Mesothelial cell of epicardium (in vitro differentiated cells): ENCODE data around the gene LRP6. TPM values are rescaled to one million over a fixed set of nuclear protein-coding genes. Genes with fewer than 3 reads are reported as not detected.

Experiments
- DNase-seq, 2 experiments: peaks; one replicate each; pipeline ENCODE4 v3.0.0; 2021; ENCODE audit warnings: low spot score in 2 of 2; ENCODE audit not compliant: unreplicated experiment in 2 of 2
- H3K27ac Mint-ChIP-seq: 2 replicates; pipeline ENCODE4 v1.8.0; 2021; ENCODE audit warnings: mixed read lengths
- H3K27me3 Mint-ChIP-seq: 2 replicates; pipeline ENCODE4 v1.8.0; 2021; ENCODE audit warnings: low read depth, mixed read lengths
- H3K36me3 Mint-ChIP-seq: 2 replicates; pipeline ENCODE4 v1.8.0; 2021; ENCODE audit warnings: mixed read lengths
- H3K4me1 Mint-ChIP-seq: 2 replicates; pipeline ENCODE4 v1.8.0; 2021; ENCODE audit warnings: mixed read lengths
- H3K4me3 Mint-ChIP-seq: 2 replicates; pipeline ENCODE4 v1.8.0; 2021; ENCODE audit warnings: mild to moderate bottlenecking, moderate library complexity, mixed read lengths
- H3K9me3 Mint-ChIP-seq: 2 replicates; pipeline ENCODE4 v1.8.0; 2021; ENCODE audit warnings: mixed read lengths
- CTCF ChIP-seq: fragments of 200-600 bp; sonication (generic); IDR thresholded peaks from one replicate; pipeline ENCODE4 v1.5.0; 2021; ENCODE audit warnings: antibody characterized with exemption; ENCODE audit not compliant: unreplicated experiment
- total RNA-seq: library from RNA; stranded (reverse); gene quantifications from 3 replicates; pipeline ENCODE4 v1.2.1, GENCODE V29; 2021

Gene LRP6
- total RNA-seq, 1 donor from 2014 or later, result 72.9 TPM

- no peak for TF ChIP-seq CTCF
- H3K36me3 Mint-ChIP-seq, result peaks cover 1% of the 10 kb centered on the region
- no peaks in the 10 kb centered on the region for H3K27me3 Mint-ChIP-seq
- no peak for DNase-seq
- H3K4me1 Mint-ChIP-seq, result peaks cover 9% of the 10 kb centered on the region
- no peak overlapping the region for H3K27ac Mint-ChIP-seq
- H3K9me3 Mint-ChIP-seq, result no peaks in the 10 kb centered on the region
- no peak overlapping the region for H3K4me3 Mint-ChIP-seq
These were observed 171.8 kb downstream of the LRP6 start for GRCh38 chr12:12095021-12095420.

DNA sequence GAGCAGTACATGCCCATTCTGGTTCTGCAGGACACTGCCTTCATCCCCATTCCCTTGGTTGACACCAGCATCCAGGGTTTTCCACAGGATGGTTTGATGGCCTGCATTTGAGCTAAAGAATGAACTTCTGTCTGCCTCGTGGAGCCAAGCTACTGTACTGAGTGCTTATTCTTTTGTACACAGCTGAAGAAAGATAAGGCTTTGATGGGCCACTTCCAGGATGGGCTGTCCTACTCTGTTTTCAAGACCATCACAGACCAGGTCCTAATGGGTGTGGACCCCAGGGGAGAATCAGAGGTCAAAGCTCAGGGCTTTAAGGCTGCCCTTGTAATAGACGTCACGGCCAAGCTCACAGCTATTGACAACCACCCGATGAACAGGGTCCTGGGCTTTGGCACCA lies 172.4 kb downstream of the LRP6 start:
- no peaks in the 10 kb centered on the region for H3K27me3 Mint-ChIP-seq
- TF ChIP-seq CTCF, result no peak
- H3K9me3 Mint-ChIP-seq, result no peaks in the 10 kb centered on the region
- H3K4me3 Mint-ChIP-seq, result no peak overlapping the region
- no peak overlapping the region for H3K27ac Mint-ChIP-seq
- H3K36me3 Mint-ChIP-seq, result peaks cover 1% of the 10 kb centered on the region
- peaks cover 9% of the 10 kb centered on the region for H3K4me1 Mint-ChIP-seq
- DNase-seq, result no peak

DNA sequence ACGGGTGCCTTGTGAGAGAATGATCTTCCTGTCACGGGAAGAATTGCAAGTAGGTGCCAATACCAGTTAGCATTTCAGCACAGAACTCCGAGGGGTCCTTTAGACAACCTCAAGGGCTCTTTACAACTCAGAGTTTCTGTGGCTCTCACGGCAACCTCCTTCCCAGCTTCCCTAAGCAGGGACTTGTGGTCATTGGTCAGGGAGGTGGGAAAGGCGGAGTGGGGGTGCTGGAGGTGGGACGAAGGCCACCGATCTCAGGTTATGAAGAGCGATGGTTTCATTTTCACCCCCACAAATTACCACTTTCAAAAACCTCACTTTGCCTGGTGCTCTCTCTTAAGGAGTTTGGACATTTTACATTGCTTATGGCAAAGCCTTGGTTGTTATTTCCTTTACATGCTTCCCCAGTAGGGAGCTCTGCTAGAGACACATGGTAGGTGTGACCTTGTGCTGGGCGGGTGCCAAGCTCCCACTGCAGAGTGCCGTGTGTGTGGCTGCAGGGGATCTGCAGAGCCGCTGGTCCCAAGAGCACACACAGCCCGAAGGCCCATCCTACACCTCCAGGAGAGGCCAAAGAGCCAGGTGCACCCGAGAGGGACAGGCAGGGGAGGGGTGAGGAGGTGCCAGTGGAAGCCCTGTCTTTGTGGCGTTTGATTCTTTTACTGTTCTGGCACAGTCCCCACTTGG lies 174.7 kb downstream of the LRP6 start:
- Mint-ChIP-seq H3K27me3 (no peaks in the 10 kb centered on the region), H3K4me3 (no peak overlapping the region)
- DNase-seq, result no peak

GRCh38 chr12:12091071-12091470 lies 175.8 kb downstream of the LRP6 start:
- H3K27me3 Mint-ChIP-seq, result no peaks in the 10 kb centered on the region
- peaks cover 1% of the 10 kb centered on the region for H3K36me3 Mint-ChIP-seq
- H3K4me1 Mint-ChIP-seq, result peaks cover 11% of the 10 kb centered on the region
- DNase-seq, result no peak
- no peak overlapping the region for H3K27ac Mint-ChIP-seq
- no peak overlapping the region for H3K4me3 Mint-ChIP-seq
- H3K9me3 Mint-ChIP-seq, result no peaks in the 10 kb centered on the region
- TF ChIP-seq CTCF, result no peak

More for the DNA sequence above, 174.7 kb downstream of the LRP6 start:
- no peak overlapping the region for H3K27ac Mint-ChIP-seq
- H3K9me3 Mint-ChIP-seq, result no peaks in the 10 kb centered on the region
- peaks cover 1% of the 10 kb centered on the region for H3K36me3 Mint-ChIP-seq
- TF ChIP-seq CTCF, result no peak
- H3K4me1 Mint-ChIP-seq, result peaks cover 4% of the 10 kb centered on the region

GRCh38 chr12:12088761-12089160 lies 178.1 kb downstream of the LRP6 start:
- Mint-ChIP-seq H3K4me3 (no peak overlapping the region), H3K4me1 (peaks cover 11% of the 10 kb centered on the region), H3K27me3 (no peaks in the 10 kb centered on the region)

More at GRCh38 chr12:12088761-12089160, 178.1 kb downstream of the LRP6 start:
- no peak overlapping the region for H3K27ac Mint-ChIP-seq
- no peaks in the 10 kb centered on the region for H3K9me3 Mint-ChIP-seq
- H3K36me3 Mint-ChIP-seq, result no peaks in the 10 kb centered on the region
- no peak for TF ChIP-seq CTCF
- DNase-seq, result no peak
